NOMO-1 treated with DMSO at 0.1 percent for 48 hours (cell line): ENCODE results near the gene B4GALT3.
"Not testable (repeated sequence)": the region's sequence is repeated elsewhere in the genome, so short reads cannot be mapped to it uniquely, and the experiment has no call there.

Source experiments
- DNase-seq: peaks from one replicate; lab custom pipeline; 2025; ENCODE audit not compliant: unreplicated experiment; lab: John Stamatoyannopoulos, UW

Gene B4GALT3

DNA sequence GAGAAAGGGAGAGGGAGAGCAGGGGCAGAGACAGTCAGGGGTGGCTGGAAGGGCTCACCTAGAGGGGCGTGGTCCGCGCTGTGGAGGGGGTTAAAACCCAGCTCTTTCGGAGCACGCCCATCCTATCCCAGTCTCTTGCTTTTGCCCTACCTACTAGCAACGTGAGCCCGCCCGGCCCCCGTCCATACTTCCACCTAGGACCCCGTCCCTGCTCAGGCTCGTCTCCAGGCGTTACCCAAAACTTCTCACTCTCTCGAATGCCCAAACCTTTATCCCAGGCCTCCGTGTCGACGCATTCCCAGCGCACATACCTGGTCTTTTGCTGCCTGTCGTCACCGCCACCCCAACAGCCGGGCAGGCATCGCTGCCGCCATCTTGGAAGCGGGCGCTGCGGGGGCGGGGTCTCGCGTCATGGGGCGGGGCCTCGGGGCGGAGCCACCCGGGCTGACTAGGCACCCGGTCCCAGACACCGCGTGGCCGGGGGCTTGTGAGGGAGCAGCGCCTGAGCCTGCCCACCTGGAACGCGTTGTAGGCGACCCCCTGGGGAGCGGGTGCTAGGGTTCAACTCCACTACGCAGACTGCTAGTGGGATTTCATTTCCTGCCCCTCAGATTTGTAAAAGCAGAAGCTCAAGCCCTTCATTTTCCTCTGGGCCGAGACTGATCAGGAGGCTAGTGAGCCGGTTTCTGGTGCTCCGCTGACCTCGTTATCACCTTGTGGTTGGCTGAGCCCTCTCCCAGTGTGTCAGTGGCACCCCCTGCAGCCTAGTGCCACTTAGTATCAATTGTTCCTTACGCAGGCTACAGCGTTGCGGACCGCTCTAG is at the start of gene B4GALT3:
TSS of gene B4GALT3 (minus strand) at position 396 of the 824 bp plus-strand sequence. CDS start 1,447 bp downstream, outside the sequence.
- DNase-seq, result peak; percentile 73

DNA sequence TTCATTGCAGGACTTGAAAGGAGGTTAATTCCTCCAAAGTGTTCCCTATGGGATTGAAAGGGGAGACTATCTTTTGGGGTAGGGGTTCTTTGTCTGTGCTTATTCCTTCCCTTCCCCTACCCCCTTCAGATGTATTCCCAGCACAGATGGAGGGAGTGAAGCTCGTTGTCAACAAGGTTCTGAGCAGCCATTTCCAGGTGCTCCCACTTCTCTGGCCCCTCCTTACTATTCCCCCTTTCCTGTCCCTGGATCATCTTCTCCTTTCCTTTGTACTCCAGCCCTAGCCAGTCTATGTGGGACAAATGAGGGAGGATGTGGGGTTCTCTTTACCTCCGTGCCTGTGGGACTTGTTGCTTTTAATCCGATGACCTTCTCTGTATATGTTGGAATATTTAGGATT is 49.5 kb upstream of the B4GALT3 start:
- DNase-seq, result no peak

DNA sequence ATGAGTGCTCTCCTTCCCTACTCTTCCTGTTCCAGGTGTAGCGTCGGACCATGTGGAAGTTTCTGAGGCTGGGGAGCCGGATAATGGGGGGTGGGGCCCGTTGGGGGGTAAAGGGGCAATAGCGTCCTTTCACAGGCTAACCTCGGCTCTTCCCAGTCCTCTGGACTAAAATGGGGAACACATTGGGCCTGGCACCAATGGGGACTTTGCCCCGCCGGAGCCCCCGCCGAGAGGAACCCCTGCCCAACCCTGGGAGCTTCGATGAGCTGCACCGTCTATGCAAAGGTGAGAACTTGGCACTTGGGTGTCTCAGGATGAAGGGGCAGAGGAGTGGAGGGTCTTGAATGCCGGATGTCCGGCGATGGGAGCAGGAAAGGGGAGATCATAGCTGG is 49.0 kb upstream of the B4GALT3 start:
- DNase-seq, result no peak

DNA sequence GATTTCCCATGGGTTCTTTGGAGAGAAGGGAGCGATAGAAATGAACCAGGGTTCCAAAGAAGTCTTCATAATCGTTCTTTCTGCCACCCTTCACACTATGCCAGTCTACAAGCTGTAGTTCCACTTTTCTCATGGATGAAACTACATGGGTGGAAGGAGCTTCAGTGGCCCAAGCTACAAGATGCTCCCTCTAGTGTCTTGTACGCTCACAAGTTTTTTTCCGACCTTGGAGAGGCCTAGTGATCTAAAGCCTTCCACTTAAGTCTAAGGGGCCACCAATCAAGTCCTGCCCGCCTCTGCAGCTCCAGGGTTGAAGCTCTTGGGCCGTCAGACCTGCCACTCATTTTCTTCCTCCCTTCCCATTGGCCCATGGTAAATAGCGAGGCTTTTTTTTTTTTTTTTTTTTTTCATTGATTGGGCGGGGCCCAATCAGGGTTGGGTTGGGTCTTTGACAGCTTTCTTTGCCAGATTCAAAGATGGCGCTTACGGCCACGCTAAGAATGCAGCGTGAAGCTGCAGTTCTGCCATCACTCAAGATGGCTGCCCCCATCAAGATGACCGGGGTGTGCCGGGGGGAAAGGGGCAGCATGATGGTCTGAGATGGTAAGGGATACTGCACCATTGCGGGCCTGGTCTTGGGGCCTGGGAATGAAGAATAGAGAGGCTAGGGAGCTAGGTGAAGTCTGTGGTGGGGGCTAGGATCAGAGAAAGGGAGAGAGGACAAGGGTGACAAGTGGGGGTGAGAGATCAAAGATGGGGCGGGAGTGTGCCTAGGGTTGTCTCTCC is 48.4 kb upstream of the B4GALT3 start, which contains the start of gene TOMM40L:
TSS of gene TOMM40L (plus strand) at position 527 of the 786 bp plus-strand sequence. CDS start 430 bp downstream, outside the sequence.
- DNase-seq, result peak; percentile 100

DNA sequence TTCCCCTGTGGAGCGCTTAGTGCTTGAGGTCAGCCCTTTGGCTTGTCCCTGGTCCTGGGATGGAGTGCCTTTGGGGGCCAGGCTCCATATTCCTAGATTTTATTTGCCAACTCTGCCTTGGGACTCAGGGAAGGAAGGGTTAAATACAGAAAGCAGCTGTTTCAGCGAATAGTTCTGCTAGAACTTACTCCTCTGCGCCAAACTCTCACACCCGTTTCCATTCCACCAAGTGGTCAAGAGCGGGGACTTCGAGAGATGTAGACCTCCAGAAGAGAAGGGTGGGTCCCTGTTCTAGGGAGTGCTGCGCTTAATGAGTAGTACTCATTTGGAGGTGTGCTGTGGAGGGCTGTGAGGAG is 47.8 kb upstream of the B4GALT3 start:
- peak; percentile 59 for DNase-seq

DNA sequence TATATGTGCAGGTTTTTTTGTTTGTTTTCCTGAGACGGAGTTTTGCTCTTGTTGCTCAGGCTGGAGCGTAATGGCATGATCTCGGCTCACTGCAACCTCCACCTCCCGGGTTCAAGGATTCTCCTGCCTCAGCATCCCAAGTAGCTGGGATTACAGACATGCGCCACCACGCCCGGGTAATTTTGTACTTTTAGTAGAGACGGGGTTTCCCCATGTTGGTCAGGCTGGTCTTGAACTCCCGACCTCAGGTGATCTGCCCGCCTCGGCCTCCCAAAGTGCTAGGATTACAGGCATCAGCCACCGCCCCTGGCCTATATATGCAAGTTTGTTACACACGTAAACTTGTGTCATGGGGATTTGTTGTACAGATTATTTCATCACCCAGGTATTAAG is 47.4 kb upstream of the B4GALT3 start:
- not testable (repeated sequence) for DNase-seq

DNA sequence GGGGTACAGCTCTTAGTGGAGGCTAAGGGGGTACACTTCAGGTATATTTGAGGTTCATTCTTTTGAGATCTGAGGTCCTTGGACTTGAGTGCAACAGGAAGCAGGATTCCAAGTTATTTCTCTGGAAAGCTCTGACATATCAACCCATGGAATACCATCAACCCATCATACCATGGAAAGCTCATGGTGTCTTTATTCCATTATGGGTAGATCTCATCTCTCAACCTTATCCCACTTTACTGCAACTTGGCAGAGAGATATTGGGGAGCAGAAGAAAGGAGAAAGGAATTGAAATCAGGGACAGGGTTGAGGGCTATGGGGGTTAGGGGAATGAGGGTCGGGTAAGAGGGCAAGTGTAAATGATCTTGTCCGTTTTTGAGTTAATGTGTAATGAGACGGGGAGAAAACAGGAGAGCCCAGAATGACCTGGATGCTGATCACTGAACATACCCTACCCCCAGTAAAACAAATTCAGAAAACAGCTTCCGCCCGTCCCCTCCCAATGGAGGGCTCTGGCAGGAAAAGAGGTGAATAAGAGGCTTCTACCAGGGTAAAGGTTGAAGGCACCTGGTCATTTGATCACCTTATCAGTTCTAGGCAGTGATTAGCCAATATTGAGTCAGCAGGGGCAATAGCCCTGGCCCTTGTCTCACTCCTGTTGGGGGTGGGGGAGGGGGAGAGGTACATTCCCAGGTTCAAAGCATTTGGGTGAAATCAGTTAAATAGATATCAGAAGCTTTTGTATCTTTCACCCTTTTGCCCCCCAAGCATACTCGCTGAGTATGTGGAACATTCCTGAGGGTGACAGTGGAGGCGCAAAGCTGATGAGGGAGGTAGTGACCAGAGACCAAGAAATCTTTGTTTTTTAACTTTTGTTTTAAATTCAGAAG is 46.7 kb upstream of the B4GALT3 start:
- DNase-seq, result no peak

DNA sequence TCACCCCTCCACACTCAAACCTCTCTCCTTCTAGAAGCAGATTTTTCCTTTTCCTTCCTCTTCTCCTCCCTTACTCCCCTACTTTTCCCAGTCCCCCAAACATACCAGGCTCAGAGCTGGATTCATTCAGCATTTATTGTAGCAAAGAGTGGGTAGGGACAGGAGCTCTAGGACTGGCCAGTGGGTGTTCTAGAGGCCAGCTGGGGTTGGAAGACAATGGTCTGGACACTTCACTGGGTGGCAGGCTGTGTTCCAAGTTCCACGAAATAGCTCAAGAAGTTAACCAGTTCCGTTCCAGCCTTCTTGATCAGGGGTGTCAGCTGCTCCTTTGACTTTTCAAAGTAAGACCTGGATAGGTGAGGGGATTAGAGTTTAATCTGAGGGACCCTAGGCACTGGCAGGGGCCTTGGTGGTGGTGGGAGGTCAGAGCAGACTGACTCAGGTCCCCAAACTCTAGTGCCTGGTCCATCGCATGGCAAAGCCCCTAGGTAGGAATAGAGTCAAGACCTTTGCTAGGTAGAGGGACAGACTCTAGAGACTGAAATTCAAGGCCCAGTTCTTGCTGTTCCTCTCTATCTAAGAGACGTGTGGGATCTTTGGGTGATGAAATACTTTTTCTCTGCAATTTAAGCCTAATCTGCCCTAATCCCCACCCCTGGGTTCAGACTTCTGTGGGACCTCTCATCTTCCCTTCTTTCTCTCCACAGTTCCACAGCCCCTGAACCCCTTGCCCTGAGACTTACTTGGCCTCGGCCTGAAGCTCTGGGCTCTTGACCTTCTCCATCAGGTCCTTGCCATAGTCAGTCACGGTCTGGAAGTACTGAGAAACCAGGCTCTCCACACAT is 45.1 kb upstream of the B4GALT3 start:
- DNase-seq, result no peak

DNA sequence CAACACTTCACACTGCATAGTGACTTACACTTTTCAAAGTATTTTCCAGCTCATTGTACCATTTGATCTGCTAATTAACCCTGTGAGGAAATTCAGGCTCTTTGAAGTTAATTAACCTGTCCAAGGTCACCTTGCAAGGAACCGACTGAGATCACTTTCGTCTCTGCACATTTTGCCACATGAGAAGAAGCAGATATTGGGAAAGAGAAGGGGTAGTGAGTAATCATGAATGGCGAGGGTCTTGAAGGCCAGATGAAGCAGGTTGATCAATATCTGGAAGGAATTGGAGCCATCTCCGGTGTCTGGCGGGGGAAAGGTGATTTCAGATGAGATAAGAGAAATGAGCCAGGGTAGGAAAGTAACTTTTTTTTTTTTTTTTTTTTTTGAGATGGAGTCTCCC is 42.7 kb upstream of the B4GALT3 start:
- no peak for DNase-seq

DNA sequence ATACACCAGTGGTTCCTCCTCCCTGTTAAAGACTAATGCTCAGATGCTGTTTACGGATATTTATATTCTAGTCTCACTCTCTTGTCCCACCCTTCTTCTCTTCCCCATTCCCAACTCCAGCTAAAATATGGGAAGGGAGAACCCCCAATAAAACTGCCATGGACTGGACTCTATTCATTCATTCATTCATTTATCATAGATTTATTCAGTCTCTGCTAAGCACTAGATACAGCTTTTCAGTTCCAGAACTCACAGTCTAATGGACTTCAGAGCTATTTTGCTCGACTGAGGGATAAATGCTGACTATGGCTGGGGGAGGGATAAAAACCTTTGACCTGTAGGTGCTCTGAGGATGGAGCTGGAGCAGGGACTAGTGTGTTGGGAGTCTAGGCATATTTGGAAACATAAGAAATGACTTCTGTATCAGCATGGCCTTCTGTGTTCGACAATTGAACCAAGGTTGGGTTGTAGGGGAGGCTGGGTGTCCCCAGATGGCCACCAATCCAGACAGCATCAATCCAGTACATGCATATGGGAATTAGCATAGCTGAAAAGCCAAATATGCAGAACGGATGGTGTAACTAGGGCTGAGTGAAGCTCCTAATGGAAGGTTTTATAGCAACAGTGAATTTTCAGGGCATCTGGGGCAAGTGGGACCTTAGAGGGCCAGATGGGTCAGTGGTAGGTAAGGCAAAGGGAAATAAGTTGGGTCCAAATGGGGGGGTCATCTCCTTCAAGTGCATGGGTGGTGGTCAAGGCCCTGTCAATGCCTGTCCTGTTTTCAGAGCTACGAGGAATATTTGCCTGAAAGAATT is 42.0 kb upstream of the B4GALT3 start:
- no peak for DNase-seq

DNA sequence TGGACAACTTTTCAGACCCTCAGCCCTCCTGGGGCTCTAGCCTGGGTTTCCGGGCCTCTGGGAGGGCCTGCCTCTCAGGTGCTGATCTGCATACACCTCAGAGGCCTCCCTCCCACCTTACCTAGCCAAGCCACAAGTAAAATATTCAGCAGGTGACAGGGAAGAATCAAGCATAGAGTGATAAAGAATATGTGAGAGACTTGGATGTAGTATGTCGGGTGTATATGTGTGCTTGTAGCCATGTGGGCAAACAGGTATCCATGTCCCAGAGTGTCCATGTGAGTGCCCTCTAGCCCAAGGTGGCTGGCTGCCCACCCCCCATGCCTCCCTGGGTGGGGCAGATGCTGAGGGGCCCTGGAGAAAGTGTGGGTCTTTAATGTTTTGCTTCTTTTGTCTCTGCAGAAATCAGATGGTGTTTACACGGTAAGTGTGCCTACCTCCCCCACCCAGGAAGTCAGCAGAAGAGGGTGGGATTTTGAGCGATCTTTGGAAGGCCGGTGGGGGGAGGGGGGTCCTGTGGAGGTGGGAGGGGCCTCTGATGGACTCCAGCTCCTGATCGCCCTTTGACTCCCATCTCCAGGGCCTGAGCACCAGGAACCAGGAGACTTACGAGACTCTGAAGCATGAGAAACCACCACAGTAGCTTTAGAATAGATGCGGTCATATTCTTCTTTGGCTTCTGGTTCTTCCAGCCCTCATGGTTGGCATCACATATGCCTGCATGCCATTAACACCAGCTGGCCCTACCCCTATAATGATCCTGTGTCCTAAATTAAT is 41.2 kb upstream of the B4GALT3 start:
- no peak for DNase-seq

DNA sequence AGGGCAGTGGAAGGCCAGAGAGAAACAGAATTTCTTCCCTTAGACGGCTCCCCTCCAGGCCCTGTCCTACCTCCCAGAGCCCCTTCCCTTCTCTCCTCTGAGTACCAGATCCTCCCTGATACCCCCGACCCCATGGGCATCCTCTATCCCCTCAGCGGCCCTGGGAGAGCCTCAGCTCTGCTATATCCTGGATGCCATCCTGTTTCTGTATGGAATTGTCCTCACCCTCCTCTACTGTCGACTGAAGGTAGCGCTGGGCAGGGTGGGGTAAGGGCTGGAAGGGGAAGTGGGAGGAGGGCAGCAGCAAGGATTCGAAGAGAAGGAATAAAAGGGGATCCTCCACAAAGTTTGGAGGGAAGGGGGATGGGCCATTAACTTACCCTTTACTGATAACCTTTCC is 40.5 kb upstream of the B4GALT3 start:
- DNase-seq, result no peak

DNA sequence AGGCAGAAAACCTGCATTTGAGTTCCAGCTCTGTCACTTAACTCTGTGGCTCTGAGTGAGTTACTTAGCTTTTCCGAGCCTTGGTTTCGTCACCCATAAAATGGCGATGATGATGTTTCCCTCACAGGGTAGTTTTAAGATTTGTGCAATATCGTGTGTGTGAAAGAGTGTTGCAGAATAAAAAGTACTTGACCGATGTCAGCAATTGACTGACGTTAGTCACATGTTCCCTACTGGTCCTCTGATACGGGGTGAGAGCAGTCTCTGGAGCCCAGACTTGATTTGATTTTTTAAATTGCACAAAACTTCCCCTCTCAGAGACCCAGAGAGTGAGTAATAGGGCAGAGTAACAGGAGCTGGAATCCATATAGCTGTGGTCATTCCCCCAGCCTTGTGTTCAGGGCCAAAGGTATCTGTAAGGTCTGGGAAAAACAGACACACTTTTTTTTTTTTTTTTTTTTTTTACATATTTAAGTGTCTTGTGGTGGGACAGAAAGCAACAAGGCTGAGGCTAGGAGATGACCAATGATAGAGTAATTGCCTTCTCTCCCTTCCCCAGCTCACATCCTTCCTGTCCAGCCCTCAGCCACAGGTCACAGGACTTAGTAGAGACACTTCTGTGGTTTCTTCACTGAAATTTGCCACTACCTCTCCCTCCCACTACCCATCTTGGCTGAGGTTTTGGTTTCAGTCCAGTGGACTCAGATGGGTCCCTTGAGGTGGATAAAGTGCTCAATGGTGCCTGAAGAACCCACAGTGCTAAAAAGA is 39.8 kb upstream of the B4GALT3 start:
- peak; percentile 97 for DNase-seq

DNA sequence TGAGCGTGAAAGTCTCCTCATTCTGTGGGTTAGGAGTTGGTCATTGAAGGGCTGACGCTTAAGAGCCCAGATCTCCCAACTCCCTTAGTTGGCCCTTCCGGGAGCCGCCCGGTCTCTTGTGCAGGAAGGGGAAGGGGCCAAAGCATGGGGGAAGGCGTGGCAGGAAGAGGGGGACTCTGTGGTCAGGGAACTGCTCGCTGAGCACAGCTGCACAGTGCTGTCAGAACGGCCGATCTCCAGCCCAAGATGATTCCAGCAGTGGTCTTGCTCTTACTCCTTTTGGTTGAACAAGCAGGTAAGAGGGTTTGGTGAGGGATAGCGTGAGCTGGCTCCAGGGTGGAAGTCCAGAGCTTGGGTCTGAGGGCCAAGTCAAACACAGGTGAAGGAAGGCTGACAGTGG is 37.8 kb upstream of the B4GALT3 start, which contains the start of gene FCER1G:
TSS of gene FCER1G (plus strand) at position 220 of the 400 bp plus-strand sequence. CDS start at position 247, 27 bp downstream.
- peak; percentile 63 for DNase-seq

DNA sequence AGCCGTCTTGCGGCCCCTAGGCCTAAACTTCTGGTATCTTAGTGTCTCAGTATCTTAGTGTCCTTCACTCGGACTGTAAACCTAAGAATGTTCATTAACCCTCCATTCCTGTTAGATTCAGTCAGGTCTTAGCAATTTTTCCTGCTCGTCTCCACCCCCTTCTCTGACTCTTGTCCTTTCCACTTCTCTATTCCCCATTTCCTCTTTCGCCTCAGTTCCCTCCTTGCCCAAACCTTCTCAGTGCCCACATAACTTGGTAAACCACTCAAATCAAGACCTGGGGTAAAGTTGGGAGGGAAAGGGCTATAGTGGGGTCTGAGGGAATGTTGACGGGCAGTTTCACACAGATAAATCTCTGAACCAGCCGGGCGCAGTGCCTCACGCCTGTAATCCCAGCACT is 37.1 kb upstream of the B4GALT3 start:
- peak; percentile 61 for DNase-seq

DNA sequence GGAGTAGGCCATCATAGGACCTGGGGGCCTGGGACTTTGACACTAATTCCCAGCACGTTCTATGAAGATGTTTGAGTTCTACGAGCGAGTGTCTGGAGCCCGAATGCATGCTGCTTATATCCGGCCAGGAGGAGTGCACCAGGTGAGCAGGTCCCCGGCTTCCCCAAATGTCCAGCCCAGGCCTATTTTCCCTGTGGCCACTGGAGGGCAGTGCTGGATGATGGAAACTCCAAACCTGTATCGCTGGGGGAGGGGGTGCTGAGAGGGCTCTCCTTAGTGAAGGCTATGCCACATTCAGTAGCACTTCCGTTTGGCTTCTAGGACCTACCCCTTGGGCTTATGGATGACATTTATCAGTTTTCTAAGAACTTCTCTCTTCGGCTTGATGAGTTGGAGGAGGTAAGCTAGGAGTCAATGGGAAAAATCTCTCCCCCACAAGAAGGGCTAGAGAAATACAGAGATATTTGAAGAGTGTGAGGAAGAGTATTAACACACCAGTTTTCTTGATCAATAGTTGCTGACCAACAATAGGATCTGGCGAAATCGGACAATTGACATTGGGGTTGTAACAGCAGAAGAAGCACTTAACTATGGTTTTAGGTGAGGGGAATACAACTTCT is 32.6 kb upstream of the B4GALT3 start:
- peak; percentile 78 for DNase-seq

DNA sequence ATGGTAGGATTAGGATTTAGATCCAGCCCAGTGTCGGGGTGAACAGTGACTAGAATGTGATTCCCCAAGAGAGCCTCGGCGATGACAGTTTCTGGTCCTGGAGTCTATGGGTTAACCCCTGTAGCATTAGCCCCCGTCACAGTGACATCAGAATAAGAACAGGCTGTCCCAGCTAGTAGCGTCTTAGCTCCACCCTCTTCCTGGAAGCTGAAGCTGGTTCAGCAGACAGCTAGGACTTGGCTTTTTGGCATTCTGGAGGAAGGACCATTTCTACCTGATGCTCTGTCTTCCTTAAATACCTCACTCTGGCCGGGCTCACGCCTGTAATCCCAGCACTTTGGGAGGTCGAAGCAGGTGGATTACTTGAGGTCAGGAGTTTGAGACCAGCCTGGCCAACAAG is 29.9 kb upstream of the B4GALT3 start:
- no peak for DNase-seq
